ACC112 (cell line): Measurements from ENCODE around the gene NLRP11.

Experiments used
- H2AFZ ChIP-seq: fragments of 200-600 bp; sonication (generic); one replicate; pipeline ENCODE4 v1.6.0; 2017; ENCODE audit warnings: antibody characterized with exemption, low read length; ENCODE audit not compliant: unreplicated experiment
- H3K27ac ChIP-seq: fragments of 200-600 bp; sonication (generic); 2 replicates; pipeline ENCODE4 v1.5.1; 2014; ENCODE audit warnings: low read depth, mild to moderate bottlenecking, antibody characterized with exemption, low read length, moderate library complexity
- H3K27me3 ChIP-seq: fragments of 200-600 bp; sonication (generic); 2 replicates; pipeline ENCODE4 v1.6.1; 2014; ENCODE audit warnings: mild to moderate bottlenecking, antibody characterized with exemption, low read length, moderate library complexity, mixed read lengths; ENCODE audit not compliant: insufficient read depth
- H3K36me3 ChIP-seq: fragments of 200-600 bp; sonication (generic); 2 replicates; pipeline ENCODE4 v1.6.1; 2016; ENCODE audit warnings: mild to moderate bottlenecking, antibody characterized with exemption, low read length, moderate library complexity, mixed read lengths; ENCODE audit not compliant: insufficient read depth
- H3K4me1 ChIP-seq: fragments of 200-600 bp; sonication (generic); one replicate; pipeline ENCODE4 v1.6.1; 2016; ENCODE audit warnings: low read length, mixed read lengths; ENCODE audit not compliant: insufficient read depth, unreplicated experiment, control insufficient read depth
- H3K4me3 ChIP-seq: fragments of 200-600 bp; sonication (generic); 2 replicates; pipeline ENCODE4 v1.5.1; 2014; ENCODE audit warnings: mild to moderate bottlenecking, low read depth, low read length
- H3K79me2 ChIP-seq: fragments of 200-600 bp; sonication (generic); one replicate; pipeline ENCODE4 v1.6.0; 2016; ENCODE audit warnings: low read length; ENCODE audit not compliant: control insufficient read depth, unreplicated experiment, insufficient read depth

The NLRP11 gene

DNA sequence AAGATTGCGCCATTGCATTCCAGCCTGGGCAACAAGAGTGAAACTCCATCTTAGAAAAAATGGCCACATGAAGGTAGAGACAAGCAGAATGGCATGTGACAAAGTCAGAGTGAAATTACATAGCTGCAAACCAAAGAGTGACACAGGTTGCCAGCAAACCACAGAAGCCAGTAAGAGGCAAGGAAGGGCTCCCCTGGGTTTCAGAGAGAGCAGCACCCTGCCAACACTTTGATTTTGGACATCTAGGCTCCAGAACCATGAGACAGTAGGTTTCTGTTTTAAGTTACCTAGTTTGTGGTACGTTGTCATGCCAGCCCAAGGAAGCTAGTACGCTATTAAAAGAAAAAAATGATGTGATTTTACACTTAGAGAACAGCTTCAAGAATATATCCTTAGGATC, 6.5 kb upstream of the NLRP11 start:
- no peaks in the 10 kb centered on the region for H3K27me3 ChIP-seq
- H3K79me2 ChIP-seq: no peaks in the 10 kb centered on the region
- H3K36me3 ChIP-seq: no peaks in the 10 kb centered on the region
- no peaks in the 10 kb centered on the region for H3K4me1 ChIP-seq
- H3K27ac ChIP-seq: no peak overlapping the region
- no peak overlapping the region for H2AFZ ChIP-seq
- no peak overlapping the region for H3K4me3 ChIP-seq

GRCh38 chr19:55836340-55836739, 4.5 kb upstream of the NLRP11 start, which contains the start of gene NLRP4:
Gene NLRP4 (plus strand): TSS chr19:55836540. CDS start chr19:55852081, 15,541 bp downstream.
- no peak within 1 kb of the TSS for H2AFZ ChIP-seq
- H3K36me3 ChIP-seq: no peaks in the 10 kb centered on the region
- no peak within 1 kb of the TSS for H3K27ac ChIP-seq
- H3K27me3 ChIP-seq: no peaks in the 10 kb centered on the region
- H3K4me3 ChIP-seq: no peak within 1 kb of the TSS
- no peaks in the 10 kb centered on the region for H3K4me1 ChIP-seq
- no peaks in the 10 kb centered on the region for H3K79me2 ChIP-seq

- no peak overlapping the region for H3K27ac ChIP-seq
- H3K4me3 ChIP-seq: no peak overlapping the region
- no peaks in the 10 kb centered on the region for H3K79me2 ChIP-seq
- no peaks in the 10 kb centered on the region for H3K4me1 ChIP-seq
- no peak overlapping the region for H2AFZ ChIP-seq
- no peaks in the 10 kb centered on the region for H3K27me3 ChIP-seq
- no peaks in the 10 kb centered on the region for H3K36me3 ChIP-seq
Measured at GRCh38 chr19:55832676-55833075, 877 bp upstream of the NLRP11 start.

- Histone ChIP-seq H3K79me2 (no peaks in the 10 kb centered on the region), H3K4me3 (no peak overlapping the region), H3K27me3 (no peaks in the 10 kb centered on the region), H3K4me1 (no peaks in the 10 kb centered on the region), H3K36me3 (no peaks in the 10 kb centered on the region), H3K27ac (no peak overlapping the region), H2AFZ (no peak overlapping the region)
Measured at GRCh38 chr19:55830656-55831055, 1.1 kb downstream of the NLRP11 start.

GRCh38 chr19:55820037-55820436, 11.8 kb downstream of the NLRP11 start:
- no peak overlapping the region for H3K4me3 ChIP-seq
- no peaks in the 10 kb centered on the region for H3K27me3 ChIP-seq

GRCh38 chr19:55813906-55814305, 17.9 kb downstream of the NLRP11 start:
- Histone ChIP-seq H3K27me3 (no peaks in the 10 kb centered on the region), H3K4me3 (no peak overlapping the region), H2AFZ (no peak overlapping the region), H3K4me1 (no peaks in the 10 kb centered on the region), H3K27ac (no peak overlapping the region), H3K79me2 (no peaks in the 10 kb centered on the region), H3K36me3 (no peaks in the 10 kb centered on the region)

More at GRCh38 chr19:55820037-55820436, 11.8 kb downstream of the NLRP11 start:
- H3K27ac ChIP-seq: no peak overlapping the region
- no peaks in the 10 kb centered on the region for H3K79me2 ChIP-seq
- no peaks in the 10 kb centered on the region for H3K36me3 ChIP-seq
- H2AFZ ChIP-seq: no peak overlapping the region
- no peaks in the 10 kb centered on the region for H3K4me1 ChIP-seq

DNA sequence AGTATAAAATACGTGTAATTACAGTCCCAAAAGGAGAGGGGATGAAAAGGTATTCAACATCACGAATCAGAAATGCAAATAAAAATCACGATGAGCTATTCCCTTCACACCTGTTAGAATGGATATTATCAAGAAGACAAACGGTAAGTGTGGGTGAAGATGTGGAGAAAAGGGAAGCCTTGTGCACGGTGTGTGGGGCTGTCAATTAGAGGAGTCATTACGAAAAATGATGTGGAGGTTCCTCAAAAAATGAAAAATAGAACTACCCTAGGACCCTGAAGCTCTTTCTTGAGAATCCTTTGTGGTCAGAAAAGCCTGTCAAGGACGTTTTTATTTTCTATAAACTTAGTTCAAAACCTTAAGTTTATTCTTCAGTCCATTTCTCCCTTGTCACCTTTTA, 19.4 kb downstream of the NLRP11 start:
- Histone ChIP-seq H3K27ac (no peak overlapping the region), H3K36me3 (no peaks in the 10 kb centered on the region), H3K27me3 (no peaks in the 10 kb centered on the region), H2AFZ (no peak overlapping the region), H3K79me2 (no peaks in the 10 kb centered on the region), H3K4me3 (no peak overlapping the region), H3K4me1 (no peaks in the 10 kb centered on the region)

GRCh38 chr19:55811340-55811739, 20.5 kb downstream of the NLRP11 start:
- Histone ChIP-seq H2AFZ (no peak overlapping the region), H3K4me1 (no peaks in the 10 kb centered on the region), H3K79me2 (no peaks in the 10 kb centered on the region), H3K36me3 (no peaks in the 10 kb centered on the region), H3K27me3 (no peaks in the 10 kb centered on the region), H3K27ac (no peak overlapping the region), H3K4me3 (no peak overlapping the region)

DNA sequence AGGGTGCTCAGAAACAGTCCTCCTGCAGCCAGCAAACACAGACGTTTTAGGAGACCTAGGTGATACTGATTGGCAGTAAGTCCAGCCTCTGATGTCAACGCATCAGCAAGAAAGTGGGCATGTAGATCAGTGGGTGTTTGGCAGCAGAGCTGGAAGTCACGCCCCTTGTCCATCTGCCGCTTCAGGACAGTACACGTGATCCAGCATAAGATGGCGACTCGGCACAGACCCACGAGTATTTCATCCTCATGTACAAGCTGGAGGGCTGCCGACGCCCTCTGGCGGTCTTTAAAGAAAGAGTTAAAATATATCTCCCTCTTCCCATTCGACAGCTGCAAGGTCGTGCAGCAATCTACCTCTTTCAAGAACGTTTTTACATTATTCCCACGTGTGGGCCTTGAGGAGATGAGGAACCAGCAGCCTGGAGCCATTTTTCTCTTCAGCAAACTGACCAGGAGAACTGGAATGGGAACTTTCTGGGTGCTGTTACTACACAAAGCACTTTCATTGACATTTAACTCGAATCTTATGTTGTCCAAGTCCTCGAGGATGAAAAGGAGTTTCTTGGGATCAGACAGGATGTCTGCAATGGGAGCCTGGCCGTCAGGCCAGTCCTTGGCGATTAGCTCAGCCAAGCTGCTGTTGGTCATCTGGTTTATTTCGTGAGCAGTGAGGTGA, 22.3 kb downstream of the NLRP11 start:
- Histone ChIP-seq H3K4me1 (no peaks in the 10 kb centered on the region), H2AFZ (peak overlapping the region; percentile 14), H3K27ac (no peak overlapping the region), H3K4me3 (no peak overlapping the region), H3K27me3 (no peaks in the 10 kb centered on the region), H3K79me2 (no peaks in the 10 kb centered on the region), H3K36me3 (no peaks in the 10 kb centered on the region)

DNA sequence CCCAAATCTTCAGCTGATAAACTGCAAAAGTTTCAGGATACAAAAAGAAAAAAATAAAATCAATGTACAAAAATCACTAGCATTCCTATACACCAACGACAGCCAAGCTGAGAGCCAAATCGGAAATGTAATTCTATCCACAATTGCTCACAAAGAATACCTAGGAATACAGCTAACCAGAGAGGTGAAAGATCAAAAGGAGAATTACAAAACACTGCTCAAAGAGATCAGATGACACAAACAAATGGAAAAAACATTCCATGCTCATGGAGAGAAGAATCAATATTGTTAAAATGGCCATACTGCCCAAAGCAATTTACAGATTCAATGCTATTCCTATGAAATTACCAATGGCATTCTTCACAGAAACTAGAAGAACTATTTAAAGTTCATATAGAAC, 29.5 kb downstream of the NLRP11 start:
- no peak overlapping the region for H3K27ac ChIP-seq
- H3K36me3 ChIP-seq: no peaks in the 10 kb centered on the region
- H3K79me2 ChIP-seq: no peaks in the 10 kb centered on the region
- no peak overlapping the region for H2AFZ ChIP-seq
- no peaks in the 10 kb centered on the region for H3K4me1 ChIP-seq
- H3K27me3 ChIP-seq: no peaks in the 10 kb centered on the region
- H3K4me3 ChIP-seq: no peak overlapping the region

DNA sequence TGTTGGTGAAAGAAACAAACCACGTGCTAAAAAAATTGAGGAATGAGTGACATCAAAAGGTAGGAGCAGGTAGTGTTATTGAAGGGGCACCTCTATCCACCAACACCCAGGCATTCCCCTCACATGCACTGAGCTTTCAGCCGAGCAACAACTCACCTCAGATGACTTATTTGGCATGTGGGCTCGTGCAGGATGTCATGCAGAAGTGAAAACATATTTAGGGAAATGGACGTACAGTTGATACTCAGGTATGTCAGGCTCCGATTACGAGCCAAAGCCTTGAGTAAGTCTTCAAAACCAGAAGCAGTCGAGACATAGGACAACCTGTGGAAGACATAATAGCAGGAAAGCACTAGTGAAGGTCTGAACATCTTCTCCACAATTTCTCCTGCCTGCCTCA, 30.4 kb downstream of the NLRP11 start:
- Histone ChIP-seq H3K27ac (no peak overlapping the region), H3K79me2 (no peaks in the 10 kb centered on the region), H3K4me1 (no peaks in the 10 kb centered on the region), H2AFZ (no peak overlapping the region), H3K27me3 (no peaks in the 10 kb centered on the region), H3K4me3 (no peak overlapping the region), H3K36me3 (no peaks in the 10 kb centered on the region)
